GM12878 (cell line): ENCODE results near the gene NFASC. TPM values are rescaled to one million over a fixed set of nuclear protein-coding genes. Genes with fewer than 3 reads are reported as not detected.

Experiments used
- ATAC-seq: fragments of 200-7000 bp; cut with Tn5 transposase; 3 replicates; pipeline ENCODE4 v1.9.1; 2020; ENCODE audit warnings: mild to moderate bottlenecking, moderate library complexity
- BruUV-seq: library from RNA; stranded (reverse); fragments of 400-500 nt; replicated peaks from 2 replicates; lab custom pipeline; 2021; lab: Mats Ljungman, UMichigan
- CTCF ChIA-PET: fragments of 300-600 bp; sonication (Branson Sonifier 250); formaldehyde crosslinking; extraction: SDS; loops from one replicate; lab custom pipeline; 2021; ENCODE audit warnings: inconsistent platforms; lab: Yijun Ruan, JAX
- POLR2A ChIA-PET: fragments of 350-600 bp; formaldehyde crosslinking; extraction: SDS; loops from one replicate; lab custom pipeline; 2021; ENCODE audit warnings: inconsistent platforms; lab: Charles Lee
- RAD21 ChIA-PET: fragments of 300-600 bp; sonication (Branson Sonifier 250); formaldehyde crosslinking; loops from one replicate; lab custom pipeline; 2023; ENCODE audit warnings: antibody characterized with exemption; ENCODE audit not compliant: unreplicated experiment; lab: Charles Lee
- SMC1A ChIA-PET: fragments of 300-600 bp; sonication (Branson Sonifier 250); formaldehyde crosslinking; loops from one replicate; lab custom pipeline; 2023; ENCODE audit not compliant: unreplicated experiment, uncharacterized antibody; lab: Charles Lee
- DNase-seq: peaks from one replicate; pipeline ENCODE4 v3.0.0-alpha.2; 2011; ENCODE audit warnings: low read depth, low spot score
- FAIRE-seq: peaks from 3 replicates; lab custom pipeline; 2011; peaks lifted over from hg19 to GRCh38; lab: Jason Lieb, UNC
- H2AFZ ChIP-seq: 2 replicates; pipeline ENCODE4 v1.6.0; 2011; ENCODE audit warnings: low read depth, low read length, control low read depth; ENCODE audit not compliant: control insufficient read depth
- H3K27ac ChIP-seq: 2 replicates; pipeline ENCODE4 v1.5.1; 2011; ENCODE audit warnings: control low read depth; ENCODE audit not compliant: control insufficient read depth, insufficient read depth
- H3K27me3 ChIP-seq, 2 experiments: replicated peaks in 1 of 2; 2 replicates each; pipeline versions ENCODE4 v1.6.0 to v1.6.1; 2011; ENCODE audit warnings: low read length in 1 of 2; ENCODE audit not compliant: control insufficient read depth in 2 of 2, insufficient read depth in 2 of 2
- H3K36me3 ChIP-seq, 2 experiments: 2 replicates each; pipeline ENCODE4 v1.5.1; 2011; ENCODE audit warnings: low read length in 1 of 2; ENCODE audit not compliant: control insufficient read depth in 2 of 2, insufficient read depth in 2 of 2
- H3K4me1 ChIP-seq: 2 replicates; pipeline ENCODE4 v1.6.1; 2011; ENCODE audit warnings: mild to moderate bottlenecking, low read length, moderate library complexity, mixed read lengths; ENCODE audit not compliant: control insufficient read depth, insufficient read depth
- H3K4me2 ChIP-seq: 2 replicates; pipeline ENCODE4 v1.6.0; 2011; ENCODE audit warnings: control low read depth; ENCODE audit not compliant: control insufficient read depth, insufficient read depth
- H3K4me3 ChIP-seq: fragments of 200-600 bp; sonication (generic); 2 replicates; pipeline ENCODE4 v1.5.1; 2016
- H3K79me2 ChIP-seq: 2 replicates; pipeline ENCODE4 v1.6.0; 2011; ENCODE audit warnings: low read length; ENCODE audit not compliant: control insufficient read depth, insufficient read depth
- H3K9ac ChIP-seq: 2 replicates; pipeline ENCODE4 v1.8.0; 2011; ENCODE audit warnings: low read length, control low read depth, mixed read lengths; ENCODE audit not compliant: control insufficient read depth, insufficient read depth
- H3K9me3 ChIP-seq: replicated peaks from 3 replicates; pipeline ENCODE4 v1.5.1; 2011; ENCODE audit warnings: mild to moderate bottlenecking, low read length; ENCODE audit not compliant: control insufficient read depth, insufficient read depth
- H4K20me1 ChIP-seq: 2 replicates; pipeline ENCODE4 v1.6.0; 2011; ENCODE audit not compliant: control insufficient read depth, insufficient read depth
- BACH1 ChIP-seq: fragments of 450-650 bp; IDR thresholded peaks from 2 replicates; pipeline ENCODE4 v1.6.1; 2017; ENCODE audit warnings: mild to moderate bottlenecking, borderline replicate concordance
- GATAD2B ChIP-seq: fragments of 450-650 bp; conservative IDR thresholded peaks from 2 replicates; pipeline ENCODE4 v1.6.1; 2017; ENCODE audit warnings: low read depth, mild to moderate bottlenecking, moderate library complexity
- KAT2A ChIP-seq: conservative IDR thresholded peaks from 2 replicates; pipeline ENCODE4 v1.6.1; 2011; ENCODE audit warnings: low read depth, low read length; ENCODE audit not compliant: control insufficient read depth
- KLF5 ChIP-seq: fragments of 450-650 bp; IDR thresholded peaks from 2 replicates; pipeline ENCODE4 v1.6.1; 2014; ENCODE audit warnings: mild to moderate bottlenecking; ENCODE audit not compliant: partially characterized antibody
- MEF2A ChIP-seq: IDR thresholded peaks from 2 replicates; pipeline ENCODE4 v1.6.1; 2011; ENCODE audit warnings: low read depth, mild to moderate bottlenecking, low read length, moderate library complexity; ENCODE audit not compliant: insufficient read depth
- NR2C1 ChIP-seq: fragments of 450-650 bp; IDR thresholded peaks from 2 replicates; pipeline ENCODE4 v1.6.1; 2017; ENCODE audit warnings: antibody characterized with exemption, mild to moderate bottlenecking, moderate library complexity
- RAD51 ChIP-seq: fragments of 450-650 bp; IDR thresholded peaks from 2 replicates; pipeline ENCODE4 v1.6.1; 2016; ENCODE audit warnings: moderate library complexity, mild to moderate bottlenecking, inconsistent platforms
- SMAD5 ChIP-seq: IDR thresholded peaks from 2 replicates; pipeline ENCODE4 v1.6.1; 2016; ENCODE audit warnings: antibody characterized with exemption, low read depth
- SREBF2 ChIP-seq: IDR thresholded peaks from 2 replicates; pipeline ENCODE4 v1.6.1; 2012; ENCODE audit warnings: mild to moderate bottlenecking, low read length
- SRF ChIP-seq, 2 experiments: IDR thresholded peaks; 2 replicates each; pipeline ENCODE4 v1.6.1; 2011; ENCODE audit warnings: low read depth in 2 of 2, low read length in 2 of 2, mild to moderate bottlenecking in 1 of 2, moderate library complexity in 1 of 2
- TCF3 ChIP-seq: IDR thresholded peaks from 2 replicates; pipeline ENCODE4 v1.6.1; 2012; ENCODE audit warnings: low read depth, mild to moderate bottlenecking, low read length, borderline replicate concordance; ENCODE audit not compliant: insufficient read depth
- ZBED1 ChIP-seq: IDR thresholded peaks from 2 replicates; pipeline ENCODE4 v1.6.1; 2016; ENCODE audit warnings: borderline replicate concordance
- WGBS: methylation state at CpG from one replicate; pipeline ENCODE4 v1.1.6; 2016; ENCODE audit warnings: low lambda C conversion rate; ENCODE audit not compliant: insufficient replicate concordance, insufficient coverage; ENCODE audit errors: missing lambda C conversion rate; 5-methylcytosine and 5-hydroxymethylcytosine counted together
- in situ Hi-C: fragments of 300-500 bp; cut with MboI; formaldehyde crosslinking; loops from 9 replicates; pipeline ENCODE4 v1.14.3; 2018; ENCODE audit warnings: mixed read lengths
- intact Hi-C: fragments of 100-400 bp; cut with micrococcal nuclease; formaldehyde crosslinking; loops from one replicate; pipeline ENCODE4 v1.14.2; 2022; ENCODE audit not compliant: unreplicated experiment
- polyA plus RNA-seq, 11 experiments: library from polyadenylated mRNA; depleted of rRNA in 4 of 11; unstranded in 6 of 11; stranded (reverse) in 5 of 11; fragments of >200 nt; fragmentation: Nextera tagmentation in 4 of 11; fragmentation: Illumina TruSeq in 1 of 11; extraction: Ambion mirVana in 4 of 11; extraction: Trizol in 1 of 11; gene quantifications; 1 replicate in 1 of 11; 2 replicates in 10 of 11; pipeline versions ENCODE4 v1.2.1 to v1.2.3, GENCODE V29; 2011 to 2016; ENCODE audit warnings: inconsistent platforms in 2 of 11, missing spikeins in 2 of 11, low read depth in 1 of 11
- total RNA-seq, 4 experiments: library from RNA; depleted of rRNA in 3 of 4; stranded (reverse); fragments of >200 nt in 3 of 4; fragmentation: Illumina TruSeq in 1 of 4; extraction: Trizol in 1 of 4; gene quantifications; 2 replicates each; pipeline versions ENCODE4 v1.2.1 to v1.2.3, GENCODE V29; 2013 to 2021
- TF ChIP-seq, protein P1 (sequence below): fragments of 450-650 bp; IDR thresholded peaks from 2 replicates; pipeline ENCODE4 v1.6.1; 2018; ENCODE audit warnings: mild to moderate bottlenecking, low read depth, moderate library complexity; ENCODE audit not compliant: partially characterized antibody
- TF ChIP-seq, protein P2 (sequence below): IDR thresholded peaks from 2 replicates; pipeline ENCODE4 v1.6.1; 2011; ENCODE audit warnings: low read depth, low read length, improper control_type of control experiment, borderline replicate concordance

The NFASC gene
- total and polyA plus RNA-seq, 10 of the 15 experiments (the other 5 are each of a cell fraction or from before 2014, with no cell fraction given) = 0.04 to 0.31 (median 0.12) TPM; not detected in 4

DNA sequence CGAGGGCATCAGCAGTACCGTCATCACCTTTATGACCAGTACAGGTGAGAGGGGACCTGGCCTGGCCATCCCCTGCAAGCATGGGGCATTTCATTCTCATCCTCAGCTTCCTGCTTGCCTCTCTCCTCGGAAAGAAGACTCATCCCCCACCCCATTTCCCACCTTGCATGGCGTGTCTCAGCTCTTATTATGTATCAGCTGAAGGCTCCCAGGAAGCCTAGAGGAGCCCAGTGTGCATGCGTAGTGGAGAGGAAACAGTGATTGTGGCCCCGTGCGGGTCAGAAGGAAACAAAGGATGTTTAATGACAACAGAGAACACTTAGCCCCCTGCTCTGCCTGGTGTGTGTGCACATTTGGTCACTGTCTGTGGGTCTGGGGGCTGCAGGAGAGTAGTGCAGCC lies 132.0 kb downstream of the NFASC start:
- Histone ChIP-seq H3K4me3 (no peak overlapping the region), H3K9me3 (no peaks in the 10 kb centered on the region), H3K4me2 (no peak overlapping the region), H3K27ac (no peak overlapping the region), H3K9ac (no peak overlapping the region)
- intact Hi-C loops = no loop called here
- CTCF ChIA-PET = interaction anchor here (1.6 to 2.2 kb wide), 2 partner anchors 14 to 59 kb away, joined by 4 to 5 read pairs; no protein-coding TSS in a partner anchor
- TF ChIP-seq BACH1 (no peak), RAD51 (no peak), KLF5 (no peak), SREBF2 (no peak), SRF (IDR thresholded peaks at IDR 0.05; ENCODE audit: low read depth in 2 of 2, low read length in 2 of 2) (no peak), SMAD5 (no peak), NR2C1 (no peak)
- TF ChIP-seq, all 136 proteins: peak for 0
- no peak for ATAC-seq
- H3K36me3 ChIP-seq = no peaks in the 10 kb centered on the region
- in situ Hi-C loops = no loop called here
- RAD21 ChIA-PET = no interaction called here
- no TSS peak for BruUV-seq
- H3K27me3 ChIP-seq = peaks cover 2% of the 10 kb centered on the region in 2 experiments; a peak in 3 of 4 replicates
- SMC1A ChIA-PET = no interaction called here
- H3K79me2 ChIP-seq = no peaks in the 10 kb centered on the region
- no peak for FAIRE-seq
- POLR2A ChIA-PET = no interaction called here
- no peak for DNase-seq
- no peak overlapping the region for H2AFZ ChIP-seq
- H3K4me1 ChIP-seq = no peaks in the 10 kb centered on the region
- H4K20me1 ChIP-seq = no peaks in the 10 kb centered on the region
- WGBS = 40% methylated on average over 7 of the region's 7 CpGs

DNA sequence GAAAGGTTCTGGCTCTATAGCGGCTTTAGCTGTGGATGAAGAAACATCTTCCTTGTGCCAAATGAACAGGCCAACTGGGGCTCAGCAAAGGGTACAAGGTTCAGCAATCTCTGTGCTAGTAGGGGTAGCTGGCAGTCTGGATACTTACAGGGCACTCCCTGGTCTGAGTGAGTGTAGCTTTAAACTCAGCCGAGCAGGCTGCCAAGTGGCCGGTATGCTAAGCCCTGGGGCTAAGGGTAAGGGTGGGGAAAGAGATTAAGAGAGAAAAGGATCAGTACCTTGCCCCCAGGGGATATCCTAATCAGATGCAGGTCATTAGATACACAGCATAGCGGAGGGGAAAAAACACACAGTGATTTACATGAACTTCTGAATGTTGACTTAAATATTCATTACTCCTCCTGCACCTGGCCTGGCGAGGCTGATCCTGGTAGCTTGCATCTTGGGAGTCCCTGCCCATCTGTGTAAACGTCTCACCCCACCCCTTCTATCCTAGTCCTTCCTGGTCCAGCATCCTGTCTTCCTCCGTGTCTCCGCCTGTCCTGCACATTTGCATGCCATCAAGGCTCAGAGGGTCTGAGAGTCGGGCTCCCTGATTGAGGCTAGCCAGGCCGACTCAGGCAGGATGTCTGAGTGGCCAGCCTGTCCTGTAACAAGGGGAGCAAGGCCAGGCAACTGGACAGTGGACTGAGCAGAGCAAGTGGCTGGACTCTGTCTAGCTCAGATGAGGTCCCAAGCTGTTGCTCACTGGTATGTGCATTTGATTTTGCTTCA lies 132.9 kb downstream of the NFASC start:
- Histone ChIP-seq H3K27me3 (peaks cover 0 to 2% of the 10 kb centered on the region in 2 experiments; a peak in 1 of 4 replicates), H2AFZ (no peak overlapping the region), H3K79me2 (no peaks in the 10 kb centered on the region), H3K4me2 (no peak overlapping the region), H3K9me3 (no peaks in the 10 kb centered on the region), H3K36me3 (no peaks in the 10 kb centered on the region), H3K4me1 (no peaks in the 10 kb centered on the region), H3K27ac (no peak overlapping the region), H4K20me1 (no peaks in the 10 kb centered on the region), H3K4me3 (no peak overlapping the region), H3K9ac (no peak overlapping the region)
- CTCF ChIA-PET = interaction anchor here (1.6 to 2.2 kb wide), 2 partner anchors 14 to 58 kb away, joined by 4 to 5 read pairs; no protein-coding TSS in a partner anchor
- BruUV-seq = no TSS peak
- POLR2A ChIA-PET = no interaction called here
- RAD21 ChIA-PET = no interaction called here
- in situ Hi-C loops = no loop called here
- WGBS = 33% methylated on average over 10 of the region's 10 CpGs
- DNase-seq = no peak
- intact Hi-C loops = no loop called here
- no peak for ATAC-seq
- no peak for FAIRE-seq
- SMC1A ChIA-PET = no interaction called here
- TF ChIP-seq, protein P1, sequence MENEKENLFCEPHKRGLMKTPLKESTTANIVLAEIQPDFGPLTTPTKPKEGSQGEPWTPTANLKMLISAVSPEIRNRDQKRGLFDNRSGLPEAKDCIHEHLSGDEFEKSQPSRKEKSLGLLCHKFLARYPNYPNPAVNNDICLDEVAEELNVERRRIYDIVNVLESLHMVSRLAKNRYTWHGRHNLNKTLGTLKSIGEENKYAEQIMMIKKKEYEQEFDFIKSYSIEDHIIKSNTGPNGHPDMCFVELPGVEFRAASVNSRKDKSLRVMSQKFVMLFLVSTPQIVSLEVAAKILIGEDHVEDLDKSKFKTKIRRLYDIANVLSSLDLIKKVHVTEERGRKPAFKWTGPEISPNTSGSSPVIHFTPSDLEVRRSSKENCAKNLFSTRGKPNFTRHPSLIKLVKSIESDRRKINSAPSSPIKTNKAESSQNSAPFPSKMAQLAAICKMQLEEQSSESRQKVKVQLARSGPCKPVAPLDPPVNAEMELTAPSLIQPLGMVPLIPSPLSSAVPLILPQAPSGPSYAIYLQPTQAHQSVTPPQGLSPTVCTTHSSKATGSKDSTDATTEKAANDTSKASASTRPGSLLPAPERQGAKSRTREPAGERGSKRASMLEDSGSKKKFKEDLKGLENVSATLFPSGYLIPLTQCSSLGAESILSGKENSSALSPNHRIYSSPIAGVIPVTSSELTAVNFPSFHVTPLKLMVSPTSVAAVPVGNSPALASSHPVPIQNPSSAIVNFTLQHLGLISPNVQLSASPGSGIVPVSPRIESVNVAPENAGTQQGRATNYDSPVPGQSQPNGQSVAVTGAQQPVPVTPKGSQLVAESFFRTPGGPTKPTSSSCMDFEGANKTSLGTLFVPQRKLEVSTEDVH = no peak
- TF ChIP-seq ZBED1 (no peak), MEF2A (no peak), KAT2A (no peak), TCF3 (no peak), GATAD2B (no peak)
- TF ChIP-seq, protein P2, sequence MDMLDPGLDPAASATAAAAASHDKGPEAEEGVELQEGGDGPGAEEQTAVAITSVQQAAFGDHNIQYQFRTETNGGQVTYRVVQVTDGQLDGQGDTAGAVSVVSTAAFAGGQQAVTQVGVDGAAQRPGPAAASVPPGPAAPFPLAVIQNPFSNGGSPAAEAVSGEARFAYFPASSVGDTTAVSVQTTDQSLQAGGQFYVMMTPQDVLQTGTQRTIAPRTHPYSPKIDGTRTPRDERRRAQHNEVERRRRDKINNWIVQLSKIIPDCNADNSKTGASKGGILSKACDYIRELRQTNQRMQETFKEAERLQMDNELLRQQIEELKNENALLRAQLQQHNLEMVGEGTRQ = no peak
